K562 (cell line): ENCODE measurements around the gene KIF3B. TPM values are rescaled to one million over a fixed set of nuclear protein-coding genes. Genes with fewer than 3 reads are reported as not detected.

Experiments
- ATAC-seq: fragments of 200-7000 bp; cut with Tn5 transposase; 3 replicates; pipeline ENCODE4 v1.9.1; 2020; ENCODE audit warnings: moderate library complexity
- BruUV-seq: library from RNA; stranded (reverse); fragments of 400-500 nt; replicated peaks from 2 replicates; lab custom pipeline; 2021; lab: Mats Ljungman, UMichigan
- CTCF ChIA-PET: fragments of 300-600 bp; formaldehyde crosslinking; extraction: SDS; loops from one replicate; lab custom pipeline; 2021; ENCODE audit warnings: low intra/inter-chr PET ratio; lab: Yijun Ruan, JAX
- POLR2A ChIA-PET: fragments of 300-600, 350-650 bp; sonication (Branson Sonifier 250); formaldehyde crosslinking; extraction: SDS; loops from one replicate; lab custom pipeline; 2021; ENCODE audit warnings: antibody characterized with exemption, inconsistent platforms; lab: Yijun Ruan, JAX
- DNase-seq, 4 experiments: peaks; one replicate each; pipeline versions ENCODE4 v3.0.0 to v3.0.0-alpha.2; 2011 to 2018; ENCODE audit warnings: low spot score in 3 of 4, mixed read lengths in 3 of 4; ENCODE audit errors: extremely low read depth in 1 of 4
- FAIRE-seq: peaks from 2 replicates; lab custom pipeline; 2011; peaks lifted over from hg19 to GRCh38; lab: Jason Lieb, UNC
- H2AFZ ChIP-seq: 2 replicates; pipeline ENCODE4 v1.6.0; 2011; ENCODE audit warnings: low read depth, low read length, control low read depth, inconsistent platforms
- H3K27ac ChIP-seq: fragments of 200-600 bp; 3 replicates; pipeline ENCODE4 v1.8.0; 2011; ENCODE audit warnings: low read depth, mild to moderate bottlenecking, control low read depth, inconsistent platforms, low read length, moderate library complexity, mixed read lengths; ENCODE audit errors: extremely low read depth
- H3K27me3 ChIP-seq, 2 experiments: fragments of 300-600 bp in 1 of 2; 2 replicates in 1 of 2; 3 replicates in 1 of 2; pipeline versions ENCODE4 v1.6.0 to v1.8.0; 2011; ENCODE audit warnings: inconsistent platforms in 2 of 2, low read length in 2 of 2, mild to moderate bottlenecking in 1 of 2, mixed read lengths in 1 of 2, moderate library complexity in 1 of 2; ENCODE audit not compliant: control insufficient read depth in 2 of 2, insufficient read depth in 2 of 2
- H3K36me3 ChIP-seq: fragments of 300-600 bp; 3 replicates; pipeline ENCODE4 v1.8.0; 2011; ENCODE audit warnings: mild to moderate bottlenecking, low read length, inconsistent platforms; ENCODE audit not compliant: control insufficient read depth, insufficient read depth
- H3K4me1 ChIP-seq, 2 experiments: fragments of 200-600 bp in 1 of 2; replicated peaks in 1 of 2; 2 replicates in 1 of 2; 3 replicates in 1 of 2; pipeline versions ENCODE4 v1.5.1 to v1.8.0; 2011; ENCODE audit warnings: inconsistent platforms in 2 of 2, low read length in 2 of 2, mild to moderate bottlenecking in 1 of 2, mixed read lengths in 1 of 2, moderate library complexity in 1 of 2; ENCODE audit not compliant: control insufficient read depth in 2 of 2, insufficient read depth in 2 of 2
- H3K4me2 ChIP-seq: 2 replicates; pipeline ENCODE4 v1.6.1; 2011; ENCODE audit warnings: low read length, control low read depth, inconsistent platforms, mixed read lengths; ENCODE audit not compliant: insufficient read depth
- H3K4me3 ChIP-seq: fragments of 200-600 bp; sonication (generic), shearing (Covaris generic); 2 replicates; pipeline ENCODE4 v1.5.1; 2016; ENCODE audit warnings: control low read depth, inconsistent platforms
- H3K79me2 ChIP-seq: fragments of 200-600 bp; 3 replicates; pipeline ENCODE4 v1.8.0; 2011; ENCODE audit warnings: low read length, inconsistent platforms; ENCODE audit not compliant: control insufficient read depth, insufficient read depth
- H3K9ac ChIP-seq, 2 experiments: 2 replicates each; pipeline versions ENCODE4 v1.6.0 to v1.6.1; 2011; ENCODE audit warnings: low read depth in 2 of 2, low read length in 2 of 2, control low read depth in 1 of 2, inconsistent platforms in 1 of 2, mild to moderate bottlenecking in 1 of 2, mixed read lengths in 1 of 2; ENCODE audit not compliant: insufficient read depth in 1 of 2
- H3K9me1 ChIP-seq: one replicate; pipeline ENCODE4 v1.6.0; 2011; ENCODE audit warnings: inconsistent platforms, mild to moderate bottlenecking, low read length, moderate library complexity; ENCODE audit not compliant: control insufficient read depth, insufficient read depth
- H3K9me3 ChIP-seq: replicated peaks from 2 replicates; pipeline ENCODE4 v1.5.1; 2011; ENCODE audit warnings: low read depth, low read length, inconsistent platforms; ENCODE audit not compliant: control insufficient read depth, insufficient read depth
- H4K20me1 ChIP-seq: replicated peaks from 2 replicates; pipeline ENCODE4 v1.6.1; 2011; ENCODE audit warnings: low read length, inconsistent platforms, mixed read lengths; ENCODE audit not compliant: control insufficient read depth, insufficient read depth
- FOXK1 ChIP-seq: sonication (generic); formaldehyde crosslinking; IDR thresholded peaks from 2 replicates; pipeline ENCODE4 v1.8.0; 2022; ENCODE audit warnings: missing genetic modification reagents, mild to moderate bottlenecking, borderline replicate concordance
- GATA2 ChIP-seq: sonication (generic); formaldehyde crosslinking; IDR thresholded peaks from 2 replicates; pipeline ENCODE4 v1.4.0; 2020; ENCODE audit warnings: mild to moderate bottlenecking, missing genetic modification reagents
- GTF2A2 ChIP-seq: IDR thresholded peaks from 2 replicates; pipeline ENCODE4 v1.6.1; 2016; ENCODE audit warnings: mild to moderate bottlenecking, missing genetic modification characterization, missing compliant biosample characterization
- MGA ChIP-seq: fragments of 450-650 bp; IDR thresholded peaks from 2 replicates; pipeline ENCODE4 v1.6.1; 2016; ENCODE audit warnings: mild to moderate bottlenecking, moderate library complexity
- RFX5 ChIP-seq: IDR thresholded peaks from 2 replicates; pipeline ENCODE4 v1.6.1; 2011; ENCODE audit warnings: low read depth, mild to moderate bottlenecking, improper control_type of control experiment, low read length
- TCF7L2 ChIP-seq: fragments of 150-350 bp; IDR thresholded peaks from 2 replicates; pipeline ENCODE4 v1.6.1; 2016; ENCODE audit warnings: low read depth, mild to moderate bottlenecking, low read length, moderate library complexity
- THRAP3 ChIP-seq: fragments of 450-650 bp; IDR thresholded peaks from 2 replicates; pipeline ENCODE4 v1.6.1; 2016; ENCODE audit warnings: mild to moderate bottlenecking, inconsistent platforms, borderline replicate concordance
- ZNF23 ChIP-seq: fragments of 250-450 bp; sonication (Bioruptor Pico); IDR thresholded peaks from 2 replicates; pipeline ENCODE4 v1.4.0; 2020; ENCODE audit warnings: mild to moderate bottlenecking
- ZNF830 ChIP-seq: fragments of 250-450 bp; sonication (Bioruptor Pico); IDR thresholded peaks from 2 replicates; pipeline ENCODE4 v1.5.0; 2021; ENCODE audit warnings: mild to moderate bottlenecking
- ZSCAN29 ChIP-seq: fragments of 450-650 bp; IDR thresholded peaks from 2 replicates; pipeline ENCODE4 v1.6.1; 2017
- ZZZ3 ChIP-seq: fragments of 450-650 bp; IDR thresholded peaks from 2 replicates; pipeline ENCODE4 v1.6.1; 2016; ENCODE audit warnings: antibody characterized with exemption, mild to moderate bottlenecking, moderate library complexity
- WGBS: fragments of 100-300 bp; shearing (Covaris generic); methylation state at CpG from one replicate; pipeline ENCODE4 v1.1.6; 2016; ENCODE audit warnings: low coverage, mixed read lengths; ENCODE audit not compliant: insufficient coverage; ENCODE audit errors: missing lambda C conversion rate; 5-methylcytosine and 5-hydroxymethylcytosine counted together
- in situ Hi-C: fragments of 300-500 bp; cut with MboI; formaldehyde crosslinking; loops from 4 replicates; pipeline ENCODE4 v1.15.0; 2018; ENCODE audit warnings: inconsistent platforms, mixed read lengths
- intact Hi-C: fragments of 100-400 bp; cut with micrococcal nuclease; formaldehyde crosslinking; loops from 2 replicates; pipeline ENCODE4 v1.14.2; 2022
- polyA plus RNA-seq, 8 experiments: library from polyadenylated mRNA; depleted of rRNA in 4 of 8; stranded (reverse) in 5 of 8; unstranded in 3 of 8; fragments of >200 nt; fragmentation: Nextera tagmentation in 2 of 8; fragmentation: Illumina TruSeq in 1 of 8; extraction: Ambion mirVana in 2 of 8; extraction: Trizol in 1 of 8; gene quantifications; 2 replicates each; pipeline versions ENCODE4 v1.2.1 to v1.2.3, GENCODE V29; 2011 to 2014; ENCODE audit warnings: inconsistent platforms in 1 of 8, missing spikeins in 1 of 8
- total RNA-seq, 7 experiments: library from RNA; depleted of rRNA in 6 of 7; stranded (reverse); fragments of >200 nt in 6 of 7; fragmentation: Illumina TruSeq in 2 of 7; extraction: Trizol in 2 of 7; gene quantifications; 2 replicates each; pipeline versions ENCODE4 v1.2.1 to v1.2.3, GENCODE V29; 2011 to 2021; ENCODE audit warnings: low replicate concordance in 1 of 7

Gene KIF3B
- total and polyA plus RNA-seq, 9 of the 15 experiments (the other 6 are each of a cell fraction or from before 2014, with no cell fraction given) = 2.9 to 12.3 (median 8.6) TPM

- peak within 1 kb of the TSS; percentile 96 for H3K4me3 ChIP-seq
- ATAC-seq = peak; percentile 94
- peaks cover 48% of the 10 kb centered on the region for H3K79me2 ChIP-seq
- POLR2A ChIA-PET = interaction anchor here (0.6 to 2.8 kb wide), 17 partner anchors 10 to 1635 kb away, joined by 3 to 10 read pairs (median 3); no protein-coding TSS in a partner anchor
- peaks cover 17 to 33% of the 10 kb centered on the region in 2 experiments for H3K4me1 ChIP-seq
- CTCF ChIA-PET = no interaction called here
- peak; percentile 92 to 98 (median 93) for DNase-seq
- H3K4me2 ChIP-seq = peak within 1 kb of the TSS; percentile 99
- no peaks in the 10 kb centered on the region for H3K27me3 ChIP-seq
- peaks cover 20% of the 10 kb centered on the region for H4K20me1 ChIP-seq
- FAIRE-seq = peak; percentile 86
- H2AFZ ChIP-seq = peak within 1 kb of the TSS; percentile 96
- peak within 1 kb of the TSS; percentile 99 for H3K27ac ChIP-seq
- H3K9me1 ChIP-seq = no peaks in the 10 kb centered on the region
- BruUV-seq = no TSS peak
- under 1% methylated on average over 36 of the region's 83 CpGs for WGBS
- intact Hi-C loops = loop anchor here (2.0 to 10.0 kb wide), 4 partner anchors 39 to 224 kb away; partner anchors contain the start of genes PLAGL2 and POFUT1
- H3K9me3 ChIP-seq = no peaks in the 10 kb centered on the region
- H3K9ac ChIP-seq = peak within 1 kb of the TSS; percentile 94 to 98
- H3K36me3 ChIP-seq = peaks cover 19% of the 10 kb centered on the region; the same call in 2 of the 3 replicates
- in situ Hi-C loops = no loop called here
- no peak for TF ChIP-seq ZSCAN29
- TF ChIP-seq MGA = no peak
- TF ChIP-seq ZNF830 (CRISPR knock-in tag) = no peak
- TF ChIP-seq ZZZ3 = no peak
- TF ChIP-seq GATA2 (CRISPR knock-in tag) = no peak
- no peak for TF ChIP-seq GTF2A2 (tag)
- TF ChIP-seq THRAP3 = no peak
- TF ChIP-seq ZNF23 (CRISPR knock-in tag) = no peak
- no peak for TF ChIP-seq RFX5
- TF ChIP-seq TCF7L2 = 0 out of 2 replicates have a peak, but pooled peaks have one; percentile 48
- TF ChIP-seq FOXK1 (CRISPR knock-in tag) = no peak
Measured at GRCh38 chr20:32357869-32358631, 80.6 kb downstream of the KIF3B start, which contains the start of gene ASXL1. ASXL1 (plus strand) TSS chr20:32358331; CDS start chr20:32358776, 445 bp downstream.
